K562 (cell line): Measurements from ENCODE around the gene VPS18. TPM values are rescaled to one million over a fixed set of nuclear protein-coding genes. Genes with fewer than 3 reads are reported as not detected.

ENCODE experiments used
- AFF4 ChIP-seq: sonication (generic); formaldehyde crosslinking; IDR thresholded peaks from 2 replicates; pipeline ENCODE4 v1.8.0; 2023; ENCODE audit warnings: mild to moderate bottlenecking, missing genetic modification reagents
- ATF3 ChIP-seq, 2 experiments: fragments of 450-650 bp in 1 of 2; sonication (generic) in 1 of 2; formaldehyde crosslinking in 1 of 2; IDR thresholded peaks in 1 of 2; conservative IDR thresholded peaks in 1 of 2; 2 replicates each; pipeline versions ENCODE4 v1.6.1 to v1.8.1; 2016 to 2023; ENCODE audit warnings: mild to moderate bottlenecking in 2 of 2, moderate library complexity in 2 of 2, inconsistent platforms in 1 of 2, missing genetic modification reagents in 1 of 2
- CTBP1 ChIP-seq: fragments of 450-650 bp; IDR thresholded peaks from 2 replicates; pipeline ENCODE4 v1.6.1; 2016; ENCODE audit warnings: borderline replicate concordance
- EHMT2 ChIP-seq: fragments of 450-650 bp; IDR thresholded peaks from 2 replicates; pipeline ENCODE4 v1.6.1; 2018; ENCODE audit warnings: antibody characterized with exemption
- FOS ChIP-seq: IDR thresholded peaks from 3 replicates; pipeline ENCODE4 v1.6.1; 2011; ENCODE audit not compliant: insufficient read length; ENCODE audit errors: extremely low read depth
- FOSL1 ChIP-seq: fragments of 200-800 bp; sonication (Bioruptor generic); conservative IDR thresholded peaks from 2 replicates; pipeline ENCODE4 v1.6.1; 2016; ENCODE audit warnings: missing genetic modification characterization, missing compliant biosample characterization
- FOXK2 ChIP-seq, 2 experiments: fragments of 450-650 bp; IDR thresholded peaks in 1 of 2; conservative IDR thresholded peaks in 1 of 2; 2 replicates each; pipeline ENCODE4 v1.6.1; 2016; ENCODE audit warnings: low read depth in 2 of 2, mild to moderate bottlenecking in 1 of 2
- HINFP ChIP-seq: fragments of 450-650 bp; conservative IDR thresholded peaks from 2 replicates; pipeline ENCODE4 v1.6.1; 2016; ENCODE audit warnings: missing genetic modification characterization, low read depth, mild to moderate bottlenecking, control low read depth, missing compliant biosample characterization
- HSF4 ChIP-seq: fragments of 250-450 bp; sonication (Bioruptor Pico); IDR thresholded peaks from 2 replicates; pipeline ENCODE4 v2.1.2; 2022; ENCODE audit warnings: mild to moderate bottlenecking, moderate library complexity, borderline replicate concordance
- JUND ChIP-seq, 2 experiments: IDR thresholded peaks; 2 replicates in 1 of 2; 3 replicates in 1 of 2; pipeline ENCODE4 v1.6.1; 2011; ENCODE audit warnings: borderline replicate concordance in 2 of 2, low read depth in 2 of 2, low read length in 2 of 2, improper control_type of control experiment in 1 of 2, missing biosample characterization in 1 of 2, missing genetic modification characterization in 1 of 2, missing genetic modification reagents in 1 of 2
- SMARCB1 ChIP-seq: IDR thresholded peaks from 2 replicates; pipeline ENCODE4 v1.6.1; 2011; ENCODE audit warnings: improper control_type of control experiment, low read depth; ENCODE audit not compliant: insufficient read length
- ZBTB33 ChIP-seq: sonication (generic); formaldehyde crosslinking; IDR thresholded peaks from 2 replicates; pipeline ENCODE4 v1.8.1; 2023; ENCODE audit warnings: mild to moderate bottlenecking, missing genetic modification reagents
- ZEB2 ChIP-seq: fragments of 450-650 bp; IDR thresholded peaks from 2 replicates; pipeline ENCODE4 v1.6.1; 2016
- ZNF174 ChIP-seq: fragments of 250-450 bp; sonication (Bioruptor Pico); IDR thresholded peaks from 2 replicates; pipeline ENCODE4 v1.4.0; 2020; ENCODE audit warnings: mild to moderate bottlenecking
- ZNF184 ChIP-seq: sonication (generic); formaldehyde crosslinking; IDR thresholded peaks from 2 replicates; pipeline ENCODE4 v1.5.0; 2020; ENCODE audit warnings: missing genetic modification reagents
- ZNF197 ChIP-seq: fragments of 200-800 bp; sonication (Bioruptor generic); IDR thresholded peaks from 2 replicates; pipeline ENCODE4 v1.6.1; 2016; ENCODE audit warnings: low read depth, missing genetic modification characterization, missing compliant biosample characterization
- ZNF24 ChIP-seq: fragments of 450-650 bp; IDR thresholded peaks from 2 replicates; pipeline ENCODE4 v1.6.1; 2016
- ZNF384 ChIP-seq: IDR thresholded peaks from 2 replicates; pipeline ENCODE4 v1.6.1; 2012; ENCODE audit warnings: low read depth, low read length, improper control_type of control experiment
- ZNF707 ChIP-seq: fragments of 250-450 bp; sonication (Bioruptor Pico); conservative IDR thresholded peaks from 2 replicates; pipeline ENCODE4 v1.8.0; 2022; ENCODE audit warnings: inconsistent platforms, mild to moderate bottlenecking, moderate library complexity
- polyA plus RNA-seq, 8 experiments: library from polyadenylated mRNA; depleted of rRNA in 4 of 8; stranded (reverse) in 5 of 8; unstranded in 3 of 8; fragments of >200 nt; fragmentation: Nextera tagmentation in 2 of 8; fragmentation: Illumina TruSeq in 1 of 8; extraction: Ambion mirVana in 2 of 8; extraction: Trizol in 1 of 8; gene quantifications; 2 replicates each; pipeline versions ENCODE4 v1.2.1 to v1.2.3, GENCODE V29; 2011 to 2014; ENCODE audit warnings: inconsistent platforms in 1 of 8, missing spikeins in 1 of 8
- total RNA-seq, 7 experiments: library from RNA; depleted of rRNA in 6 of 7; stranded (reverse); fragments of >200 nt in 6 of 7; fragmentation: Illumina TruSeq in 2 of 7; extraction: Trizol in 2 of 7; gene quantifications; 2 replicates each; pipeline versions ENCODE4 v1.2.1 to v1.2.3, GENCODE V29; 2011 to 2021; ENCODE audit warnings: low replicate concordance in 1 of 7

The VPS18 gene
- total and polyA plus RNA-seq, 9 of the 15 experiments (the other 6 are each of a cell fraction or from before 2014, with no cell fraction given), result 0.73 to 19.9 (median 8.5) TPM

- TF ChIP-seq AFF4 (CRISPR knock-in tag), result no peak
- no peak for TF ChIP-seq ZNF24
- no peak for TF ChIP-seq HINFP
- peak; percentile 63; the same call in 1 of the 2 replicates for TF ChIP-seq ZEB2
- peak; percentile 33; the same call in 1 of the 2 replicates for TF ChIP-seq CTBP1
- no peak for TF ChIP-seq SMARCB1
- TF ChIP-seq ZNF384, result no peak
- no peak for TF ChIP-seq ZNF174 (CRISPR knock-in tag)
- TF ChIP-seq ATF3 (IDR thresholded peaks at IDR 0.05), result peak; percentile 45; the same call in 1 of the 2 replicates
- no peak for TF ChIP-seq ATF3 (CRISPR knock-in tag; conservative IDR thresholded peaks at IDR 0.05)
- no peak for TF ChIP-seq ZNF197 (CRISPR knock-in tag)
- no peak for TF ChIP-seq HSF4
- no peak for TF ChIP-seq ZNF184 (CRISPR knock-in tag)
- TF ChIP-seq EHMT2, result no peak
- peak; percentile 60 for TF ChIP-seq JUND (IDR thresholded peaks at IDR 0.05; ENCODE audit: borderline replicate concordance, low read depth, low read length)
- TF ChIP-seq JUND (tag; IDR thresholded peaks at IDR 0.05; ENCODE audit: borderline replicate concordance, low read depth, low read length), result peak; percentile 50; the same call in 1 of the 3 replicates
- TF ChIP-seq ZNF707 (CRISPR knock-in tag), result no peak
- peak; percentile 31; the same call in 1 of the 2 replicates for TF ChIP-seq FOSL1
- TF ChIP-seq FOXK2 (conservative IDR thresholded peaks at IDR 0.05 in 1 of 2, IDR thresholded peaks at IDR 0.05 in 1 of 2; ENCODE audit: low read depth in 2 of 2), result peak; percentile 72 to 80; a peak in 3 of 4 replicates
- no peak for TF ChIP-seq ZBTB33 (CRISPR knock-in tag)
- no peak for TF ChIP-seq FOS
These were observed 48.6 kb upstream of the VPS18 start (continued) for GRCh38 chr15:40845511-40846284.
